ES-I3 (cell line): Measurements from ENCODE around the gene SHANK1.

Source experiments
- H3K36me3 ChIP-seq: 2 replicates; pipeline ENCODE4 v1.6.1; 2013; ENCODE audit warnings: mild to moderate bottlenecking, low read length, control low read depth, moderate library complexity; ENCODE audit not compliant: insufficient read depth
- H3K4me1 ChIP-seq: 2 replicates; pipeline ENCODE4 v1.6.1; 2013; ENCODE audit warnings: mild to moderate bottlenecking, control low read depth, low read length; ENCODE audit not compliant: insufficient read depth
- H3K9ac ChIP-seq: 2 replicates; pipeline ENCODE4 v1.6.1; 2013; ENCODE audit warnings: low read depth, mild to moderate bottlenecking, low read length, moderate library complexity
- H3K9me3 ChIP-seq: 2 replicates; pipeline ENCODE4 v1.6.1; 2013; ENCODE audit warnings: mild to moderate bottlenecking, low read length, moderate library complexity; ENCODE audit not compliant: control insufficient read depth, insufficient read depth

The SHANK1 gene

DNA sequence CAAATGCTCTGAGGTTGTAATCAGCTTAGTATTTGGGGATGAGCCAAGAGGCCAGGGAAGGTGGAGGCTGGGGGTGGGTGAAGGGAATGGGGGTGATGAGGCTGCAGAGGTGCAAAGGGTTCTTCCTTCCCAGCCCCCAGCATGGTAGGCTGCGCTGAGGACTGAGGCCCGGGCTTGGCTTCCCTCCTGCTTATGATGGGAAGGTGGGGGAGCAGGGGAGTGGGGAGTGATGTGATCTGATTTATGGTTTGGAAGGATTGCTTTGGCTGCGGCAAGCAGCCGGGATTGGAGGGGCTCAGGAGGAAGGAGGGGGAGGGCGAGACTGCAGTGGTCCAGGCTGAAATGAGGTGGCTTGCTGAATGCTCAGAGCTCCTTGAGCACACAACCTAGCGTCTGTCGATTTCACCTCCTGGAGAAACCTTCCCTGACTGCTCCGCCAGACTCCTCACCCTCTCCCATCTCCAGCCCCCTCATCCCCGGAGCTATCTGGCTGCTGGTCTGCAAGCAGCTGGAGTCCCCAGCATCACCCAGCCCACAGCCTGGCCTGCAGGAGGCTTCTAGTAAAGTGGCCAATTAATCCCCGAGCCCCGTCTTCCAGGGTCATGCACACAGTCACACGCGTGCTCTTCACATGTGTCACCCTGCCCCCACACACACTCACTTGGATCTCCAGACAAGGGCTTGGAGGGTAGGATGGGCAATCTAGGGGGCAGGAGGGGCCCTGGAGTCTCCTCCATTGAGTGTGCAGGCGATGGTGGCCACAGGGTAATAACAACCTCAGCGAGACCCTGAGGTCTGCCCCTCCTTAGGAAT lies 2.8 kb upstream of the SHANK1 start:
- Histone ChIP-seq H3K36me3 (no peaks in the 10 kb centered on the region), H3K4me1 (peaks cover 17% of the 10 kb centered on the region; the same call in 1 of the 2 replicates), H3K9me3 (no peaks in the 10 kb centered on the region), H3K9ac (peak overlapping the region; percentile 42; the same call in 1 of the 2 replicates)

DNA sequence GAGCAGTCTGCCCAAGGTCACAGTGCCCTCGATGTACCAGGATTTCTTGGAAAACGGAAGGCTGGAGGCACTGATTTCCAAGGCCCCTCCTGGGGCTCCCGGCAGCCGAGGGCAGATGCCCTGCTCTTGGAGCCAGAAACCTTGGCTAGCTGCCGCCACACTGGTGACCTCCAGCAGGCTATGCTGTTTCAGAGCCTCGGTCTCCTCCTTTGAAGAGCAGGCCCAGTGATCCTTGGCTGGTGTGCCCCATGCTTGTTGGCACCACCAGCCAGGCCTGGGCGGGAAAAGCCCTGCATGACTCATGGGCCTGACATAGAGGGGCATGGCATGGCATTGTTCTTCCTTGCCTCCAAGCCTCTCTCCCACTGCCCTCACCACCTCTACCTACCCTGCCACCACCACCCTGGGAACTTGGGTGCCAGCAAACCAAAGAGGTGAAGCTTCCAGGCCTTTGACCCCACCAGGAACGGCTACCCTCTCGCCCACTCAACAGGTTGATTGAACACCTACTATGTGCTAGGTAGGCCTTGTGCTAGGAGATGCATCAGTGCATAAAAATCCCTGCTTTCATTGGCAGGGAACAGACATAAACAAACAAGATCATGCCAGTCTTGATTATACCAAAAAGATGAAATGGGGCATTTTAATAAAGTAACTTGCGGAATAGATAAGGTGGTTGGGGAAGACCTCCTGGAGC lies 2.0 kb upstream of the SHANK1 start:
- Histone ChIP-seq H3K4me1 (peaks cover 18% of the 10 kb centered on the region; the same call in 1 of the 2 replicates), H3K36me3 (no peaks in the 10 kb centered on the region), H3K9me3 (no peaks in the 10 kb centered on the region), H3K9ac (no peak overlapping the region)

GRCh38 chr19:50720921-50721381 lies 1.3 kb upstream of the SHANK1 start:
- H3K36me3 ChIP-seq = no peaks in the 10 kb centered on the region
- no peaks in the 10 kb centered on the region for H3K9me3 ChIP-seq
- H3K4me1 ChIP-seq = peaks cover 18% of the 10 kb centered on the region; the same call in 1 of the 2 replicates
- H3K9ac ChIP-seq = no peak overlapping the region

DNA sequence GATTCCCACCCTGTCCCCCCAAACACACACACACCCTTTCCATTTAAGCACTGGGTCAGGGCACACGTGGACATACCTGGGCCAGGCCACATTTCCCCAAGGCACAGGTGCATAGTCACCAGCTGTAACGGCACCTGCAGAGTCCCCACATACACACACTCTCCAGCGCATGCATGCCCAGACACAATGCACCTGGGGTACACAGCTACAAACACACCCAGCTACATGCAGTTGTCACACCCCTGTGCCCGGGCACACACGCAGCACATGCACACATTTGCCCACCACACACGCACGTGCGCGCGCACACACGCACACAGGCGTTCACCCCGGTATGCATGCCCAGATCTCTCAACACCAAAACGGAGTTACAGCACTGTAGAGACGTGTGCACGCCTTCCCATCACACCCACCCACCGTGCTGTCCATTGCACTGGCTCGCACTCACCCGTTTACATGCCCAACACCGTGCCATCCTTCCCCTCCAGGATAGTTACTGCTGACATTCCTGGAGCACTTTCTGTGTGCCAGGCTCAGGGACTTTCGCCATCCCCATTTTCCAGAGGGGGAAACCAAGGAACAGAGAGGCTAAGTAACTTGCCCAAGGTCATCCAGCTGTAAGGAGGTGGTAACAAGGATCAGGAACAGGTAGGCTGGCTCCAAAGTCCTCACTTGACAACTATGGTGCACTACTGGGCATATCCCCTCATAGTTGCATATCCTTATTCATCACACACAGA lies 749 bp upstream of the SHANK1 start:
- Histone ChIP-seq H3K9ac (no peak overlapping the region), H3K36me3 (no peaks in the 10 kb centered on the region), H3K4me1 (peaks cover 18% of the 10 kb centered on the region; the same call in 1 of the 2 replicates), H3K9me3 (no peaks in the 10 kb centered on the region)

DNA sequence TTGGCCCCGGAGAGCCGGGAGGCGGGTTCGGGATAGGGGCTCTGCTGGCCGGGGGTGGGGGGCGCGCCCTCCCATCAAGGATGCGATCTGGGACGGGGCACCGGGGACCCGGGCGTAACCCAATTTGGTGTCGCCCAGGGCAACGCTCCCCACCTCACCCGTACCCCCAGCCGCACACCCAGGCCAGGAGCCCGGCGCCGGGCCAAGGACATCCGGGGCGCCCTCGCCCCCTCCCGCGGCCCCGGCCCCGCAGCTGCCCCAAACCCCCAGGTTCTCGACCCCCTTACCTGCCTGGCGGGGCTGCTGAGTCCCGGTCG lies 525 bp downstream of the SHANK1 start:
- Histone ChIP-seq H3K9me3 (no peaks in the 10 kb centered on the region), H3K4me1 (peaks cover 18% of the 10 kb centered on the region; the same call in 1 of the 2 replicates), H3K9ac (peak overlapping the region; percentile 38; the same call in 1 of the 2 replicates), H3K36me3 (no peaks in the 10 kb centered on the region)

- H3K4me1 ChIP-seq = peaks cover 14% of the 10 kb centered on the region; the same call in 1 of the 2 replicates
- peak overlapping the region; percentile 41; the same call in 1 of the 2 replicates for H3K9ac ChIP-seq
Measured at GRCh38 chr19:50718255-50719118, 1.1 kb downstream of the SHANK1 start.

DNA sequence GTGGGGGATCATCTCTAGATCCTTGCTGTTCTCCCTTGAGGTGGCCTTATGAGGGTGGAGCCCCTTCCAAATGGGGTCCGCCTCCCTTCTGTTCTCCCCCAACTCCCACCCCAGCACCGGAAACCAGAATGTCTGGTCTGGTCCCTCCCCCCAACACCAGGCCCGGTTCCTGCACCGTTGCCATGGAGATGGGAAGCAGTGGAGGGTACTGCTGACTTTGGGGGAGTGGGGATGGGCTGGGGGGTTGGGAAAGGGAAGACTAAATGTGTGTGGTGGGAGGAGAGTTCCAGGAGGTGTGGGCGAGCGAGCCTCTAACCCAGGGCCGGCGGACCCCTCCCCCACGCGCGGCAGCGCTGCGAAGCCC lies 1.7 kb downstream of the SHANK1 start:
- no peaks in the 10 kb centered on the region for H3K9me3 ChIP-seq
- H3K9ac ChIP-seq = peak overlapping the region; percentile 41; the same call in 1 of the 2 replicates
- H3K36me3 ChIP-seq = no peaks in the 10 kb centered on the region

More at GRCh38 chr19:50718255-50719118, 1.1 kb downstream of the SHANK1 start:
- no peaks in the 10 kb centered on the region for H3K9me3 ChIP-seq
- H3K36me3 ChIP-seq = no peaks in the 10 kb centered on the region

DNA sequence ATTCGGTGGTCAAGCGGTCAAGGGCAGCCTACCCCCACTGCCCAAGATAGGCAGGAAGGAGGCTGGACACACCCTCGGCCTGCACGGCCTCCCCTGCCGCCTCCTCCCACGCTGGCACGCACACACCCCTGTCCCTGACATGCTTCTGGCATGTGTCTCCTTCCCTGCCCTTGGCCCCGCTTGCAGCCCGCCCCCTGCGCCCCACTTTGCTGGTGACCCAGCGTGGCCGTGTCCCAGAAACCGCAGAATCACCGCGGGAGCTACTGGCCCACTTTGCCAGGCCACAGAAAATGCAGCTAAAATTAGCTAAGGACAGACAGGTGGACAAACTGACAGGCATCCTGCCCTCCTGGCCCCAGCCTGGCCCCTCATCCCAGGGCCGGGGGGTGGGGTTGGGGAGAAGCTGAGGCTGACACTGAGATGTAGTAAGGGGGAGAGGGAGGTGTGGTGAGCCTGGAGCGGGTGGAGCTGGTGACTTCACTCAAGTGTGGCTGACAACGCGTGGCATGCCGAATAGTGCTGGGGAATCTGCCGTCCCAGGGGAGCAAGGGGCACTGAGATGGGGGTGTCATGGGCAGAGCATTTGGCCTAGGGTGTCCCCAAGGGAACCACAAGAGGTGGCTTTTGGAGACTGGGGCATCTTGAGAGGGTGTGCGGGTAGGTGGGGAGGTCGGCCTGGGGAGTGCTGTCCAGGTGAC lies 2.4 kb downstream of the SHANK1 start:
- Histone ChIP-seq H3K9ac (no peak overlapping the region), H3K4me1 (peaks cover 14% of the 10 kb centered on the region; the same call in 1 of the 2 replicates), H3K36me3 (no peaks in the 10 kb centered on the region), H3K9me3 (no peaks in the 10 kb centered on the region)

More for the DNA sequence above, 1.7 kb downstream of the SHANK1 start:
- H3K4me1 ChIP-seq = peaks cover 14% of the 10 kb centered on the region; the same call in 1 of the 2 replicates

DNA sequence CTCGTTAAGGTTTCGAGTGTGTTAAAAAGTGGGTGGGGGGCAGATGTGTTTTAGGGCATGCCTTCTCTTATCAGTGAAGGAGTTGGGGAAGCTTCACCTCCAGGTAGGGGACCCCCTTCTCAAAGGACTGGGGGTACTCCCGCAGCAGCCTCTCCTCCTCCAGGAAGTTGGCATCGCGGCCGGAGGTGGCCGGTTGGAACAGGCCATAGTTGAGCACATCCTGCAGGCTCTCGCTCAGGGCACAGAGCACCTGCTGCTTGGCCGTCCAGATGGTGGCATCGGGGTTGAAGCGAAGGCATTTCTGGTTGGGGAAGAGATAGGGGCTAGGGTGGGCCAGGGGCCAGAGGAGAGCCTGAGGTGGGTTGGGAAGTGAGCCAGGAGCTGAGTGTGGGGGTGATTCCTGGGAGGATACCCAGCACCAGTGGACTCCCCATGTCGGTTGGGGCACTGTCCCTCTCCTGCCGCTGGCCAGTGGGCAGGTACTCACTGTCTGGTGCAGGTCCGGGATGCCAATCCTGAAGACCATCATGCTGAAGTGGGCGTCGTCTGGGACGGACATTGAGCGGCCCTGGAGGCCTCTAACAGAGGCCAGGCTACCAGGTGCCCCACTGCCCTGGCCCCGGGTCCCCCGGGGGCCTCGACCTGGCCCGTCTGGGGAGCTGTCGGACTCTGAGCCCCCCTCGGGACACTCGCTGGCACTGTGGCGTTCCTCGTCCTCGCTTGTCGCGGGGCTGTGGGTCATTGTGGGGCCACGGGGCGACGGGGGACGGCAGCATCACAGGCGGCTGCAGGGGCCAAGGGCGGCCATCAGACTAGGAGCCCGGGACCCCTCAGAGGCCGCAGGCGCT lies 3.2 kb downstream of the SHANK1 start:
- Histone ChIP-seq H3K9me3 (no peaks in the 10 kb centered on the region), H3K4me1 (peaks cover 14% of the 10 kb centered on the region; the same call in 1 of the 2 replicates), H3K9ac (no peak overlapping the region), H3K36me3 (no peaks in the 10 kb centered on the region)

GRCh38 chr19:50713556-50714236 lies 5.9 kb downstream of the SHANK1 start:
- Histone ChIP-seq H3K9ac (no peak overlapping the region), H3K36me3 (no peaks in the 10 kb centered on the region), H3K4me1 (peaks cover 5% of the 10 kb centered on the region; the same call in 1 of the 2 replicates), H3K9me3 (no peaks in the 10 kb centered on the region)

DNA sequence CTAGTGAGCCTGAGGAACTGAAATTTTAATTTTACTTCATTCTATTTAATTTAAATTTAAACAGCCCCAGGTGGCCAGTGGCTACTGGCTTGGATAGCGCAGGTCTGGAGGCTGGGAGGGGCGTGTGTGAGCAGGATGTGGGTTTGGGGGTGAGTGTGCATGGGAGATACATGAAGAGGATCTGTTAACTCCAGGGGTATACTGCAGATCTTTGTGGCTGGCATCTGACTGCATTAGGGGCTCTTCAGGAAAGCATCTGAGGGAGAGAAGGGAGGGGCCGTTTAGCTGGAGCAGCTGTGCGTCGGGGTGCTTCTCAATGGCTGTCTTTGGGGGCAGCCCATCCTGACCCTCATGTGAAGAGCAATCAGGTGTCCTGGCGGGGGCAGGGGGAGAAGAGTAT lies 6.8 kb downstream of the SHANK1 start:
- H3K9me3 ChIP-seq = no peaks in the 10 kb centered on the region
- no peak overlapping the region for H3K9ac ChIP-seq
- no peaks in the 10 kb centered on the region for H3K36me3 ChIP-seq
- H3K4me1 ChIP-seq = peaks cover 5% of the 10 kb centered on the region; the same call in 1 of the 2 replicates

- Histone ChIP-seq H3K9me3 (no peaks in the 10 kb centered on the region), H3K9ac (no peak overlapping the region), H3K4me1 (no peaks in the 10 kb centered on the region), H3K36me3 (no peaks in the 10 kb centered on the region)
Measured at GRCh38 chr19:50711805-50712204, 7.8 kb downstream of the SHANK1 start.
